HCT116 (cell line): ENCODE measurements around the gene RNF220. TPM values are rescaled to one million over a fixed set of nuclear protein-coding genes. Genes with fewer than 3 reads are reported as not detected.
"Not testable (repeated sequence)": the region's sequence is repeated elsewhere in the genome, so short reads cannot be mapped to it uniquely, and the experiment has no call there.

Experiments
- ATAC-seq: fragments of 200-7000 bp; cut with Tn5 transposase; 2 replicates; pipeline ENCODE4 v1.9.1; 2020; ENCODE audit warnings: mild to moderate bottlenecking, moderate library complexity
- BruUV-seq: library from RNA; stranded (reverse); fragments of 400-500 nt; replicated peaks from 2 replicates; lab custom pipeline; 2021; lab: Mats Ljungman, UMichigan
- CTCF ChIA-PET: fragments of 300-600 bp; sonication (Branson Sonifier 250); formaldehyde crosslinking; loops from one replicate; lab custom pipeline; 2021; ENCODE audit warnings: antibody characterized with exemption; lab: Charles Lee
- POLR2A ChIA-PET: fragments of 300-600, 350-600 bp; sonication (Branson Sonifier 250); formaldehyde crosslinking; loops from one replicate; lab custom pipeline; 2021; ENCODE audit warnings: antibody characterized with exemption; lab: Charles Lee
- RAD21 ChIA-PET, 2 experiments: fragments of 300-600 bp; sonication (Branson Sonifier 250); formaldehyde crosslinking; loops; one replicate each; lab custom pipeline; 2023; ENCODE audit warnings: low total read pairs in 2 of 2; ENCODE audit not compliant: uncharacterized antibody in 2 of 2, unreplicated experiment in 2 of 2, low non-redundant PET in 1 of 2; lab: Charles Lee
- DNase-seq: peaks from one replicate; pipeline ENCODE4 v3.0.0-alpha.2; 2010; ENCODE audit warnings: low read depth, low spot score
- H2AFZ ChIP-seq: fragments of 200-600 bp; shearing (Covaris generic), sonication (generic); 2 replicates; pipeline ENCODE4 v1.6.1; 2017; ENCODE audit warnings: low read depth, mixed run types, mixed read lengths, antibody characterized with exemption, low read length; ENCODE audit not compliant: poor library complexity, severe bottlenecking
- H3K27ac ChIP-seq: 2 replicates; pipeline ENCODE4 v1.5.1; 2012; ENCODE audit warnings: low read depth, low read length
- H3K27me3 ChIP-seq: fragments of 200-600 bp; sonication (generic); 2 replicates; pipeline ENCODE4 v1.6.1; 2016; ENCODE audit warnings: mixed run types, low read length, mixed read lengths; ENCODE audit not compliant: insufficient read depth
- H3K36me3 ChIP-seq, 2 experiments: fragments of 200-500 bp in 1 of 2; fragments of 200-600 bp in 1 of 2; sonication (Bioruptor generic) in 1 of 2; sonication (generic) in 1 of 2; 2 replicates each; pipeline versions ENCODE4 v1.5.1 to v1.6.1; 2014 to 2016; ENCODE audit warnings: low read length in 2 of 2, inconsistent platforms in 1 of 2, mixed read lengths in 1 of 2, mixed run types in 1 of 2; ENCODE audit not compliant: insufficient read depth in 2 of 2, control insufficient read depth in 1 of 2
- H3K4me1 ChIP-seq, 2 experiments: fragments of 200-600 bp in 1 of 2; sonication (generic) in 1 of 2; 2 replicates each; pipeline versions ENCODE4 v1.5.1 to v1.6.1; 2012 to 2017; ENCODE audit warnings: low read length in 2 of 2, inconsistent platforms in 1 of 2, mild to moderate bottlenecking in 1 of 2, mixed read lengths in 1 of 2, mixed run types in 1 of 2, moderate library complexity in 1 of 2; ENCODE audit not compliant: insufficient read depth in 2 of 2, control insufficient read depth in 1 of 2
- H3K4me2 ChIP-seq: fragments of 200-600 bp; sonication (generic); 2 replicates; pipeline ENCODE4 v1.6.1; 2017; ENCODE audit warnings: mixed run types, low read length, mixed read lengths
- H3K4me3 ChIP-seq, 2 experiments: fragments of 200-600 bp in 1 of 2; sonication (generic) in 1 of 2; replicated peaks in 1 of 2; 2 replicates each; pipeline ENCODE4 v1.5.1; 2011 to 2016; ENCODE audit warnings: low read length in 2 of 2, control low read depth in 1 of 2, low read depth in 1 of 2, mild to moderate bottlenecking in 1 of 2, mixed read lengths in 1 of 2, mixed run types in 1 of 2
- H3K79me2 ChIP-seq: fragments of 200-600 bp; sonication (generic); 2 replicates; pipeline ENCODE4 v1.6.1; 2017; ENCODE audit warnings: mild to moderate bottlenecking, mixed run types, low read length, moderate library complexity, mixed read lengths; ENCODE audit not compliant: insufficient read depth
- H3K9ac ChIP-seq: fragments of 200-600 bp; sonication (generic); 2 replicates; pipeline ENCODE4 v1.6.1; 2016; ENCODE audit warnings: low read length, mixed read lengths
- H3K9me2 ChIP-seq: fragments of 200-600 bp; sonication (generic), shearing (Covaris generic); 2 replicates; pipeline ENCODE4 v1.6.1; 2017; ENCODE audit warnings: mixed run types, mild to moderate bottlenecking, moderate library complexity; ENCODE audit not compliant: insufficient read depth
- H3K9me3 ChIP-seq, 2 experiments: fragments of 200-500 bp in 1 of 2; fragments of 200-600 bp in 1 of 2; sonication (Bioruptor generic) in 1 of 2; sonication (generic) in 1 of 2; 2 replicates each; pipeline ENCODE4 v1.6.1; 2014 to 2017; ENCODE audit warnings: low read length in 2 of 2, mixed read lengths in 2 of 2, inconsistent platforms in 1 of 2, low read depth in 1 of 2, mild to moderate bottlenecking in 1 of 2, mixed run types in 1 of 2, moderate library complexity in 1 of 2; ENCODE audit not compliant: control insufficient read depth in 1 of 2, insufficient read depth in 1 of 2
- H4K20me1 ChIP-seq: fragments of 200-600 bp; sonication (generic), shearing (Covaris generic); 2 replicates; pipeline ENCODE4 v1.6.1; 2017; ENCODE audit warnings: mixed run types, mild to moderate bottlenecking, moderate library complexity; ENCODE audit not compliant: insufficient read depth
- FOSL1 ChIP-seq: IDR thresholded peaks from 2 replicates; pipeline ENCODE4 v1.6.1; 2012; ENCODE audit warnings: low read depth
- TCF7L2 ChIP-seq: IDR thresholded peaks from 2 replicates; pipeline ENCODE4 v1.7.0; 2011; ENCODE audit warnings: borderline replicate concordance, inconsistent platforms; ENCODE audit not compliant: insufficient read depth, insufficient read length; ENCODE audit errors: extremely low read depth
- intact Hi-C: fragments of 100-400 bp; cut with micrococcal nuclease; formaldehyde crosslinking; loops from 2 replicates; pipeline ENCODE4 v1.10.0; 2022
- total RNA-seq: library from RNA; stranded (reverse); gene quantifications from one replicate; pipeline ENCODE4 v1.2.1, GENCODE V29; 2021; ENCODE audit not compliant: unreplicated experiment

The RNF220 gene
- total RNA-seq, 1 experiment from 2014 or later: 84.5 TPM

DNA sequence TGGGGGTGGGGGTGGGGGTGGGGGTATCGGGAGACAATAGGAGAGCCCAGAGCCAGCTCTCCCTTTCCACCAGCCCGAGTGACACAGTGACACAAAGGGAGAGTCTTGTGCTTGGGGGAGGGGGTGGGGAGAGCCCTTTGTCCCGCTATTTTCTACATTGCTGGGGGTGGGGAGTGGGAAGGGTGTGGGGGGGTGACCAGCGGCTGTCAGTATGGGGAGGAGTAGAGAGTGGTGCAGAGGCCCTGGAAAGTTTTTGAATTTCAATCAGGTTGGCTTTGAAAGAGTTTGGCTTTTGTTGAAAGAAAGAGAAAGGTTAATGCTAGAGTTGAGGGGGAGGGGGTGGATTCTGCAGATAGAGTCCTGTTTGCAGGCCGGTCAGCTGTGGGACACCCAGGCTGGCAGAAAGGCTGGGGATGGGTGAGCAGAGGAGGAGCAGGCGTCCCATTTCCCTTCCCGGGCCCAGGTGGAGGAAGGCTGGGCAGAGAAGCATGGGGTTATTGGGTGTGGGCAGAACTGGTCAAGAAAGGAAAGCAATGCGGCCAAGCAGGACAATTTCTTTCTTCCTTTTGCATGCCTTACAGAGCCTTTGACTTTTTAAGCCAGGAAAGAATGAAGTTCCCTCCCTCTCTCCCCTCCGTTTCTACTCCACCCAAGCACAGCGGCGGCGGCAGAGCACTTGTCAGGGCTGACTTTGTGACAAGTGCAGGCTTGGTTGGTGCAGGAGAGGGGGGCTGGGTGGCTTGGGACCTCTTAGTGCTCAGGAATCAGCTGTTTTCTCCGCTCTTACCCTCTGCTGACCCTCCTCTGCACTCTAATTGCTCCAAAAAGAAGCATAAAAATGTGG, 96.2 kb downstream of the RNF220 start:
- H3K4me3 ChIP-seq: no peak overlapping the region
- H3K9me3 ChIP-seq: no peaks in the 10 kb centered on the region
- no peak overlapping the region for H3K9ac ChIP-seq
- intact Hi-C loops: no loop called here
- no peak overlapping the region for H3K4me2 ChIP-seq
- no TSS peak for BruUV-seq
- no peaks in the 10 kb centered on the region; the same call in 1 of the 2 replicates for H3K27me3 ChIP-seq
- ATAC-seq (no peak), DNase-seq (no peak)
- ChIA-PET RAD21 (no interaction called here), CTCF (interaction anchor here (0.7 kb wide), 1 partner anchor 123 kb away, joined by 4 read pairs; no protein-coding TSS in a partner anchor), POLR2A (no interaction called here)
- H4K20me1 ChIP-seq: no peaks in the 10 kb centered on the region
- no peak overlapping the region for H3K27ac ChIP-seq
- no peaks in the 10 kb centered on the region for H3K9me2 ChIP-seq
- H3K36me3 ChIP-seq: no peaks in the 10 kb centered on the region
- TF ChIP-seq TCF7L2 (no peak), FOSL1 (no peak)
- no peaks in the 10 kb centered on the region for H3K4me1 ChIP-seq
- H2AFZ ChIP-seq: no peak overlapping the region
- no peaks in the 10 kb centered on the region for H3K79me2 ChIP-seq

GRCh38 chr1:44502823-44503222, 97.8 kb downstream of the RNF220 start:
- POLR2A ChIA-PET: not testable (repeated sequence)

More at GRCh38 chr1:44502823-44503222, 97.8 kb downstream of the RNF220 start:
- H3K4me3 ChIP-seq, H3K9me3 ChIP-seq, H2AFZ ChIP-seq, H3K9ac ChIP-seq, H3K79me2 ChIP-seq, DNase-seq, H3K36me3 ChIP-seq, H3K4me2 ChIP-seq, RAD21 ChIA-PET, H3K9me2 ChIP-seq, H3K27ac ChIP-seq, ATAC-seq, BruUV-seq, CTCF ChIA-PET, H3K27me3 ChIP-seq, H4K20me1 ChIP-seq, H3K4me1 ChIP-seq, intact Hi-C loops: not testable (repeated sequence)
